ENCODE data around the gene NDUFAF8.

The NDUFAF8 gene

DNA sequence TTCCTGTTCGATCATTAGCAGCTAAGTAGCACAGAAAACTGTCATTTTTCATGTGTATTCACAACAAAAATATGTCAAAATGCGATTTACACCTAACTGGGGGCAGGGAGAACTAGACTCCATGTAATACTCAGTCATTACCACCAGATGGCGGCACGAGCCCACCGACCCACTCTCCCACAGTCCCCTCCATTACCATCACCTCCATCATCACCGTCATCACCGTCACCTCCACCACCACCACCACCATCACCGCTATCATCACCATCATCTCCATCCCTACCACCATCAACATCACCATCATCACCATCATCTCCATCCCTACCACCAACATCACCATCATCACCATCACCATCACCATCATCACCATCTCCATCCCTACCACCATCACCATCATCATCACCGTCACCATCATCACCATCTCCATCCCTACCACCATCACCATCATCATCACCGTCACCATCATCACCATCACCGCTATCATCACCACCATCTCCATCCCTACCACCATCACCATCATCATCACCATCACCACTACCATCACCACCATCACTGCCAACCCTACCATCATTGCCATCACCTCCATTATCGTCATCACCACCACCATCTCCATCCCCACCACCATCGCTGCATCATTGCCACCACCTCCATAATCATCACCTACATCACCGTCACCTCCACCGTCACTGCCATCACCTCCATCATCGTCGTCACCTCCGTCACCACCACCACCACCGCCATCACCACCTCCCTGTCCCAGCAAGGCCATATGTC is 14.4 kb downstream of the NDUFAF8 start:
- DNase-seq (ENCODE audit: low read depth), result peak; percentile 41

GRCh38 chr17:81254955-81255717 is 16.0 kb downstream of the NDUFAF8 start:
- no peak for DNase-seq (ENCODE audit: low read depth)

DNA sequence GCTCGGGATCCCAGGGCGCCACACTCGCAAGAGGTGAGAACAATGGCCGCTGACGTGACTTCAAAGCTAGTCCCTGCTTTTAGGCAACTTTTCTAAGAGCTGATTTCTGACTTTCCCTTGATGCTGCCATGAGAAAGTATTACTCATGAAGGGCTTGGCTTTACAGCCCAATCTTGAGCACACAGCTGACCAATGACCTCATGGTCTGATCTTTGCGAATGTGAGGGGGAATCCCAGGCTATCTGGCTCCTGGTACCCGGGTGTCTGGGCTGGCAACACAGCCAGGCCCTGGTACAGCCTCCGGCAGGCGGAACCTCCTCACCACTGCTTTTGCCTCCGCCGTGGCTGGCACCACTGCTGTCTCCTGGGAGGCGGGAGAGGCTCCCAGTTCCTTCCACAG is 17.5 kb downstream of the NDUFAF8 start:
- no peak for DNase-seq (ENCODE audit: low read depth)

- no peak for DNase-seq (ENCODE audit: low read depth)
These were observed 18.4 kb downstream of the NDUFAF8 start for GRCh38 chr17:81257533-81257932.

- DNase-seq (ENCODE audit: low read depth), result no peak
These were observed 19.2 kb downstream of the NDUFAF8 start for GRCh38 chr17:81258292-81258691.

GRCh38 chr17:81259058-81259605 is 20.0 kb downstream of the NDUFAF8 start:
- DNase-seq (ENCODE audit: low read depth), result no peak

DNA sequence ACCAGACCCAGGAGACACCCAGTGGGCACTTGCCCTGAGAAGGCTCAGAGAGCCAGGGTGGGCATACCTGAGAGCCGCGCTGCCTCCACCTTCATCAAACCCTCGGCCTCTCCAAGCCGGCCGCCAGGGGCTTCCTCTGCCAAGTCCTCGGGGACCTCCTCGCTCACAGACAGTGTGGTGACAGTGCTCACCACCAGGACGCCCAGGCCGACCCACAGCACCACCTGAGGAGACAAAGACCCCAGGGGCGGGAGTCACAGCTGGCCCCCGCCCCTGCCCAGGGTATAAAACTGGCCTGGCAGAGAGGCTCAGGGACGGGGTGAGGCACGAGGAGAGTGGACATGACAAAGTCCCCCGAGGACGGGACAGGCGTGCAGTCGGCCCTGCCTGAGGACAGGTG is 21.1 kb downstream of the NDUFAF8 start:
- DNase-seq (ENCODE audit: low read depth), result no peak

DNA sequence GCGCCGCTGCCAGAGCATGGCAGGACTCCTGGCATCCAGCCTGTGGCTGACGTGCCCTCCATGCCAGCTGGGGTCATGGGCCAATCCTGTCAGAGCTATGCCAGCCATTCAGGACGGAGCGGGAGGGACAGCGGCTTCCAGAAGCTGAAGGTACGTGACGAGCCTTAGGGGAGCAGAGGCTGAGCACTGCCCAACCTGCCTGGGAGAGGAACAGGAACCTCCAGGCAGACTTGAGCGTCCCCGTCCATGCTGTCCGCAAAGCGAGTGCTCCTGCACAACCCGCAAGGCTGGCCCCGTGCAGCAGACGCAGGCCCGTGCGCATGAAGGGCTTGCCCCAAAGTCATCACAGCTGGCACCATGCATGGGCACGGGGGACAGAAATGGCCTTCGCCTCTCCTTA is 21.5 kb downstream of the NDUFAF8 start:
- no peak for DNase-seq (ENCODE audit: low read depth)

DNA sequence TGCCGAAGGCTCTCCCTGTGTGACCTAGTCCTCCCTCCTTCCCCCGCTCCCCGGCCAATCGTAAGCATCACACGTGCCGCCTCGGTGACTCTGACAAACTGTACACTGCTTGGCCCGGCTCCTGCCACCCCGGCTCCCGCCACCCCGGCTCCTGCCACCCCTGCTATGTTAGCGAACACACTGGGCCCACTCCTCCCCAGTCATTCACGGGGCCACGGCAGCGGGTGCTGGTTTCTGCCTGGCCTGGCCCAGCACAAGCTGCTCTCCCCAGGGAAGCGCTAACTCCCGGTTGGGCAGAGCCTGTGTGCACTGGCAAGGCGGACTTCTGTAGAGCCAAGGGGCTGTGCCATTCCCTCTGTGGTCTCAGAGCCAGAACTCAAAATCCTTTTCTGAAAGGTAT is 22.0 kb downstream of the NDUFAF8 start:
- no peak for DNase-seq (ENCODE audit: low read depth)

- no peak for DNase-seq (ENCODE audit: low read depth)
These were observed 22.6 kb downstream of the NDUFAF8 start for GRCh38 chr17:81261582-81262336.

DNA sequence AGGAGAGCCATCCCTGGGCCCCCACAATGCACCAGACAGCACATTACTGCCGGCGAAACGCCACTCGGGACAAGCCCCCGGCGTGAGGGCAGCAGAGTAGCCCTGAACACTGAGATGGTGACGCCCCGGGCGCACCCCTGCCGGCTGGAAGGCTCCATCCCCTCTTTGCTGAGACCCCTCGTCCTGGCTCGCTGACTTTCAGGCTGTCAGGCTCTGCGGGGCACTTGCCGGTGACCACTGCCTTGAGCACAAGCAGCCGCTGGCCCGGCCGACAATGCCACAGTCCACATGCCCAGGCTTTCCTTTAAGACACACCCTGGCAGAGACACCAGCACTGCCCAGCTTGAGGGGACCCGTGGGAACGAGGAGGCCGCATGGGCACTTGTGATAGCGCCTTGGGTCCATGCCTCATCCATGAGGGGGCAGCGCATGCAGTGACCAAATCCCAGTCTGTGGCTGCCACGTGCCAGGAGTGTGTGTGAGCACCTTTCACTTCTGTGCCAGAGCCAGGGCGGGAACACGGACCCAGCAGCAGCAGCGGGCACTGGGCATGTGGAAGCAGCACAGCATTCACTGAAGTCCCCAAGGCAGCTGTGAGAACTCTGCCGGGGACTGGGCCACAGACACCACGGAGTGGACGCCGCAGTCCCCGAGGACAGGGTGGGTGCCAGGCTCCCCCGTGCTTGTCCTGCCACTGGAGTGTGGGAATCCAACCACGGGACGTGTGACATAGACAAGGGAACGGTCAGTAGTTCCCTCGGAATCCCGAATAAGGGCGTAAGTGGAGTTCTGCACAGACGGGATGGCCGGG is 24.5 kb downstream of the NDUFAF8 start:
- DNase-seq (ENCODE audit: low read depth), result no peak

GRCh38 chr17:81264640-81265039 is 25.5 kb downstream of the NDUFAF8 start:
- DNase-seq (ENCODE audit: low read depth), result no peak

DNA sequence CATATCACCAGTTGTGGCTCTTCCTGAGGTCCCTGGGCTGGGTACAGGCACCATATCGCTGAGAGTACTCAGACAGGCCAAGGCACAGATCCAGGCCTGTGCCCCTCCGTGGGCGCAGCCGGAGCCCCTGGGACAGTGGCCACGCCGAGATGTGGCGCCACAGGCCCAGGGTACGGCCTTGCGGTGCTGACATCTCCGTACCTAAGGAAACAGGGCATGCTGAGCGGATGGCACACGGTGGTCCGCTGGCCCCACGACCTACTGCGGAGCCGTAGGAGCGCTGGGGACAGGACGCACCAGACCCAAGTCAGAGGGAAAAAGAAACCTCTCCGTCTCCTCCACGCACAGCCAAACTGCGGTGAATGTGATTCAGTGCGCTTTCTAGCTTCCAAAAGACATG is 26.5 kb downstream of the NDUFAF8 start:
- DNase-seq (ENCODE audit: low read depth), result no peak

DNA sequence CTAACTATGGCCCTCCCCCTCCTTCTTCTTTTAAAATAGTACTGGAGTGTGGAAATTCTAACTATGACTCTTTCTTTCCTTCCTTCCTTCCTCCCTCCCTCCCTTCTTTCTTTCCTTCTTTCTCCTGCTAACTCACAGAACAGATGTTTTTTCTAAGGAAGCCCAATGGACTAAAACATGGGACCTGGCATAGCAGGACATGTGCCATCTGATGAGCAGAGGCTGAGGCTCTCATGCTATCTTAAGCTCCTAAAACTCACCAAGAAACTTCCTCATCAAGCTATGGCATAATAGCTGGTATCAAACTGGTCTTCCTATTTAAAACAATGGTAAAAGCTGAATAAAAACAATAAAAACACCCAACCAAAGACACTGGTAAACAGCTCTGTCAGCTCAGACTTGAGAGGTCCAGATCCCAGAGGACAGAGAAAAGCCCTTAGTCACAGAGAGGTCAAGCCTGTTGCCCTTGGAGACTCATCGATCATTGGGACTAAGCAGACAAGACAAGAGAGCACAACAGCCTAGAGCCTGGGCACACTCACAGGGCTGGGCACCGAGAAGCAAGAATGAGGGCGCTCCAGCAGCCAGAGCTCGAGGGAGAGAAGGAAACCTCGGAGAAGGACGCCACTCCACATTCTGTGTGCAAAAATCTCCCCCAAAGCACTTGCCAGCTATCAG is 28.4 kb downstream of the NDUFAF8 start:
- no peak for DNase-seq (ENCODE audit: low read depth)

GRCh38 chr17:81270279-81270678 is 31.2 kb downstream of the NDUFAF8 start:
- DNase-seq (ENCODE audit: low read depth), result no peak

GRCh38 chr17:81271226-81271625 is 32.1 kb downstream of the NDUFAF8 start:
- DNase-seq (ENCODE audit: low read depth), result no peak

DNA sequence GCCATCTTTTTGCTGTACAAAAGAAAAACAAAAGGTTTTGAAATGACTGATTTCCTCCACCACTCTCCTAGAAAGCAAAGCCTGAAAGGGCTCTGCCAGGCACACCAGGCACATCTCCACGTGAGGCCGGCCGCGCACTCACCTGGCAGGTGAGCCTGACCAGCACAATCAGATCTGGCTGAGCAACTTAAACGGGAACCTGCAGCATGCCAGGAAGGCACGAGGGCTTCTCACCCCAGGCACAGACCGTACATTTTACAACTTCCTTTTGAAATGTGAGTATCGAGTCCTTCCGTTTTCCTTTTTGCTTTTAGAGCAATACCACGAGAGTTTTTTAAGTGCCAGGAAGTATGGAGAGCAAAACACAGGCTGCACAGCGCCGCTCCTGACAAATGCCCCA is 33.5 kb downstream of the NDUFAF8 start:
- DNase-seq (ENCODE audit: low read depth), result no peak

DNA sequence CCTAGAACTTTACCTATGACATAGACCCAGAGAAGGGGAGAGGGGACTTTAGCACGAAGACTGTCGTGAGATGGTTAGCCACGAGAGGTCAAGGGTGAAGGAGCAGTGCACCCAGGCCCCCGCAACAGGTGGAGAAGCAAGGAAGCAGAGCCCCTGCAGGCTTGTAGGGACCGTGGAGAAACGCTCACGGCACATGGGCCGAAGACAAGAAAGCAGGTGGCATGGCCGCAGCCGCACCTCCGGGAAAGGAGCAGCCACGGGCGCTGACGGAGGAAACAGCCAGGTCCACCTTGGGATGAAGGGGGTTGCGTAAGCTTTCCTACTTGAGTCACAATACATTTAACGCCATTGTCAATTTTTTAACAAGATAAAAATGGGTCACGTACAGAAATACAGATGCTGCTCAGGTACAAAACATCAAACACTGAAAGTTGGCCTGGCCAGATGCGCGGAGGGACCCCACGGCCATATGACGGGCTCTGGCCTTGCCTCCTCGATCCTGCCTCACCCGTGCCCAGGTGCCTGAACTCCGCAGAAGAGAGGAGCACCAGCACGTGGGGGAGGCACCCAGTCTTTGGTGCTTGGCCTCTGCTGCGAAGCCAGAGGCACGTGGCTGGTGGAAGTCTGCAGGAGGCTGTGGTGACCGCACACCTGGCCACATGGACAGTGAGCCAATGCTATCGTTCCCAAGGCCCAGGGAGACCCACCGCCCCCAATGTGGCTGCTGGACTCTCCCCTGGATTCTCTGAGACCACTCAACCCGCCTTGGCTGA is 34.8 kb downstream of the NDUFAF8 start:
- no peak for DNase-seq (ENCODE audit: low read depth)

DNA sequence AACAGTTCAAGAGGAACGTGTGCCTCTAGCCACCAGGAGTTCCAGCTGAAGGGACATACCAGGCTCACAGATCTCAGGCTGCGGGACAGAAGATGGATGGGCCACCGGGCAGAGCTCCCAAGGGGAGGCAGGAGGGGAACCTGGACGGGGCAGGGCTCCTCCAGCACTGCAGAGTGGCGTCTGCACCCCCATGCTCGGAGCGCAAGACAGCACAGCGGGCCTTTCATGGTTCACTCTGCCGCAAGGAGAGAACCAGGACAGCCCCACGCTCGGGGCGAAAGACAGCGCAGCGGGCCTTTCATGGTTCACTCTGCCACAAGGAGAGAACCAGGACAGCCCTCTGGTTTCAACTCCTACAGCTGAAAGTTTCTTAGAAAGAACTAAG is 35.3 kb downstream of the NDUFAF8 start:
- DNase-seq (ENCODE audit: low read depth), result no peak

DNA sequence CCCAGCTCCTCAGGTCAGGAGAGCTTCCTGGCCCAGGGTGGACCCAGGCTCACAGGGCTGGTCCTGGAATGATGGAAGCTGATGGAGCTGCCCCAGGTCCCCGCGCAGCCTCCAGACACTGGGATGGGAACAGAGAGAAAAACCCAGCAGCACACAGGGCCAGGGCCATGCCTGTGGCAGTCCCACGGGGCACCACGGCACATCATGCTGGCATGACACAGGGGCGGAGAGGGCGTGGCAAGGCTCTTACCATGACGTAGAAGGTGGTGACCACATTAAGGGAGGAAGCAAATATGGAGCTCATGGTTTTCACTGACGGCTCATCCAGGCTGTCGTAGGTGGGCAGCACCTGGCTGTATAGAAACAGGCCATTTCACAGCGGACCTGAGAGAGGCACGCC is 37.7 kb downstream of the NDUFAF8 start:
- no peak for DNase-seq (ENCODE audit: low read depth)

Data from stimulated activated CD8-positive, alpha-beta memory T cell treated with anti-CD3 and anti-CD28 coated beads, Interleukin-15, amount 100 ng/mL, for 1 hour (primary cell).